Neural progenitor cell (in vitro differentiated cells): ENCODE data around the gene PRKCB. TPM values are rescaled to one million over a fixed set of nuclear protein-coding genes. Genes with fewer than 3 reads are reported as not detected.

Source experiments
- DNase-seq: peaks from one replicate; pipeline ENCODE4 v3.0.0-alpha.2; 2016; ENCODE audit warnings: low spot score
- H2AFZ ChIP-seq: fragments of 200-600 bp; sonication (generic); replicated peaks from 2 replicates; pipeline ENCODE4 v1.6.1; 2016; ENCODE audit warnings: antibody characterized with exemption
- H3F3A ChIP-seq: fragments of 200-600 bp; sonication (generic); 2 replicates; pipeline ENCODE4 v1.6.1; 2016; ENCODE audit warnings: antibody characterized with exemption, low read depth
- H3K27ac ChIP-seq: fragments of 200-600 bp; sonication (generic); 2 replicates; pipeline ENCODE4 v1.5.1; 2016; ENCODE audit warnings: mild to moderate bottlenecking
- H3K27me3 ChIP-seq: fragments of 200-600 bp; sonication (generic); 2 replicates; pipeline ENCODE4 v1.6.1; 2016; ENCODE audit warnings: mild to moderate bottlenecking, moderate library complexity
- H3K36me3 ChIP-seq: fragments of 200-600 bp; sonication (generic); 2 replicates; pipeline ENCODE4 v1.5.1; 2016
- H3K4me1 ChIP-seq: fragments of 200-600 bp; sonication (generic); 2 replicates; pipeline ENCODE4 v1.6.1; 2016; ENCODE audit warnings: mixed run types
- H3K4me2 ChIP-seq: fragments of 200-600 bp; sonication (generic); 2 replicates; pipeline ENCODE4 v1.6.1; 2016
- H3K4me3 ChIP-seq: fragments of 200-600 bp; sonication (generic); 2 replicates; pipeline ENCODE4 v1.5.1; 2016
- H3K79me2 ChIP-seq: fragments of 200-600 bp; sonication (generic); 2 replicates; pipeline ENCODE4 v1.6.1; 2016; ENCODE audit warnings: low read depth
- H3K9ac ChIP-seq: fragments of 200-600 bp; sonication (generic); 2 replicates; pipeline ENCODE4 v1.6.1; 2016
- H3K9me3 ChIP-seq: fragments of 200-600 bp; sonication (generic); 2 replicates; pipeline ENCODE4 v1.5.1; 2016; ENCODE audit warnings: low read depth
- H4K20me1 ChIP-seq: fragments of 200-600 bp; sonication (generic); 2 replicates; pipeline ENCODE4 v1.6.1; 2016; ENCODE audit warnings: low read depth
- H3K27ac Mint-ChIP-seq: 3 replicates; pipeline ENCODE4 v1.8.0; 2021; ENCODE audit warnings: mixed read lengths
- H3K27me3 Mint-ChIP-seq: 2 replicates; pipeline ENCODE4 v1.8.0; 2022; ENCODE audit warnings: low read depth, mild to moderate bottlenecking, inconsistent platforms, moderate library complexity, mixed read lengths; ENCODE audit not compliant: insufficient read depth
- H3K36me3 Mint-ChIP-seq: 3 replicates; pipeline ENCODE4 v1.8.0; 2021; ENCODE audit warnings: mixed read lengths
- H3K4me1 Mint-ChIP-seq: 3 replicates; pipeline ENCODE4 v1.8.0; 2021; ENCODE audit warnings: mixed read lengths
- H3K4me3 Mint-ChIP-seq: 3 replicates; pipeline ENCODE4 v1.8.0; 2021; ENCODE audit warnings: mild to moderate bottlenecking, moderate library complexity, mixed read lengths
- H3K9me3 Mint-ChIP-seq: 3 replicates; pipeline ENCODE4 v1.8.0; 2020; ENCODE audit warnings: mixed read lengths
- CTCF ChIP-seq: fragments of 200-600 bp; sonication (generic); IDR thresholded peaks from 2 replicates; pipeline ENCODE4 v1.5.1; 2017; ENCODE audit warnings: antibody characterized with exemption, mild to moderate bottlenecking
- EZH2 ChIP-seq: fragments of 200-600 bp; sonication (generic); IDR thresholded peaks from 2 replicates; pipeline ENCODE4 v1.6.1; 2017; ENCODE audit warnings: antibody characterized with exemption, mild to moderate bottlenecking, moderate library complexity
- EZH2phosphoT487 ChIP-seq: fragments of 200-600 bp; sonication (generic); IDR thresholded peaks from 2 replicates; pipeline ENCODE4 v1.6.1; 2017; ENCODE audit warnings: antibody characterized with exemption
- total RNA-seq: library from RNA; depleted of rRNA; stranded (reverse); fragments of >200 nt; gene quantifications from 2 replicates; pipeline ENCODE4 v1.2.3, GENCODE V29; 2015; ENCODE audit warnings: low replicate concordance

Gene PRKCB
- total RNA-seq, 1 donor from 2014 or later = 9.5 TPM

DNA sequence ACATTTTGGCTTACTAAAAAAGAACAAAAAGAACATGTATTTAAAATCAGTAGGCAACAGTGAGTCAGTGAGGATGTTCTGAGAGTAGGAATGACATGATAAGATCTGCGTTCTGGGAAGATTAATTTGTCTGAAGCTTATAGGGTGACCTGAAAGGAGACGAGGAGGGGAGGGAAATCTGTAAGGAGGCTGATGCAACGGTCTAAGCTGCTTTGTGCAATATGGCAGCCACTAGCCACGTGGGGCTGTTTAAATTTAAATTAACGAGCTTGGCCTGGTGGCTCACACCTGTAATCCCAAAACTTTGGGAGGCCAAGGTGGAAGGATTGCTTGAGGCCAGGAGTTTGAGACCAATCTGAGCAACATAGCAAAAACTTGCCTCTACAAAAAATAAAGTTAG is 238.8 kb downstream of the PRKCB start:
- no peak overlapping the region for H2AFZ ChIP-seq
- H4K20me1 ChIP-seq = no peaks in the 10 kb centered on the region
- H3K79me2 ChIP-seq = no peaks in the 10 kb centered on the region
- Mint-ChIP-seq H3K9me3 (no peaks in the 10 kb centered on the region), H3K36me3 (no peaks in the 10 kb centered on the region), H3K4me3 (no peak overlapping the region), H3K27me3 (peaks cover 11% of the 10 kb centered on the region), H3K4me1 (peaks cover 19% of the 10 kb centered on the region), H3K27ac (no peak overlapping the region)
- H3K4me2 ChIP-seq = no peak overlapping the region
- DNase-seq = no peak
- H3K27me3 ChIP-seq = no peaks in the 10 kb centered on the region
- no peaks in the 10 kb centered on the region for H3K9me3 ChIP-seq
- H3K36me3 ChIP-seq = no peaks in the 10 kb centered on the region
- H3K27ac ChIP-seq = no peak overlapping the region
- no peaks in the 10 kb centered on the region for H3F3A ChIP-seq
- TF ChIP-seq CTCF = no peak
- TF ChIP-seq EZH2phosphoT487 = no peak
- no peak for TF ChIP-seq EZH2
- no peak overlapping the region for H3K9ac ChIP-seq
- H3K4me3 ChIP-seq = no peak overlapping the region
- peaks cover 6% of the 10 kb centered on the region for H3K4me1 ChIP-seq

GRCh38 chr16:24075302-24075701 is 239.5 kb downstream of the PRKCB start:
- TF ChIP-seq EZH2 (no peak), CTCF (no peak), EZH2phosphoT487 (no peak)
- Histone ChIP-seq H3K4me3 (no peak overlapping the region), H3K9me3 (no peaks in the 10 kb centered on the region), H4K20me1 (no peaks in the 10 kb centered on the region), H3K4me2 (no peak overlapping the region), H2AFZ (no peak overlapping the region), H3K27me3 (no peaks in the 10 kb centered on the region), H3K36me3 (no peaks in the 10 kb centered on the region), H3K9ac (no peak overlapping the region), H3K79me2 (no peaks in the 10 kb centered on the region), H3K27ac (no peak overlapping the region), H3K4me1 (peaks cover 6% of the 10 kb centered on the region), H3F3A (no peaks in the 10 kb centered on the region)
- no peak for DNase-seq
- Mint-ChIP-seq H3K9me3 (no peaks in the 10 kb centered on the region), H3K27ac (no peak overlapping the region), H3K27me3 (peaks cover 7% of the 10 kb centered on the region), H3K4me3 (no peak overlapping the region), H3K36me3 (no peaks in the 10 kb centered on the region), H3K4me1 (peaks cover 19% of the 10 kb centered on the region)

DNA sequence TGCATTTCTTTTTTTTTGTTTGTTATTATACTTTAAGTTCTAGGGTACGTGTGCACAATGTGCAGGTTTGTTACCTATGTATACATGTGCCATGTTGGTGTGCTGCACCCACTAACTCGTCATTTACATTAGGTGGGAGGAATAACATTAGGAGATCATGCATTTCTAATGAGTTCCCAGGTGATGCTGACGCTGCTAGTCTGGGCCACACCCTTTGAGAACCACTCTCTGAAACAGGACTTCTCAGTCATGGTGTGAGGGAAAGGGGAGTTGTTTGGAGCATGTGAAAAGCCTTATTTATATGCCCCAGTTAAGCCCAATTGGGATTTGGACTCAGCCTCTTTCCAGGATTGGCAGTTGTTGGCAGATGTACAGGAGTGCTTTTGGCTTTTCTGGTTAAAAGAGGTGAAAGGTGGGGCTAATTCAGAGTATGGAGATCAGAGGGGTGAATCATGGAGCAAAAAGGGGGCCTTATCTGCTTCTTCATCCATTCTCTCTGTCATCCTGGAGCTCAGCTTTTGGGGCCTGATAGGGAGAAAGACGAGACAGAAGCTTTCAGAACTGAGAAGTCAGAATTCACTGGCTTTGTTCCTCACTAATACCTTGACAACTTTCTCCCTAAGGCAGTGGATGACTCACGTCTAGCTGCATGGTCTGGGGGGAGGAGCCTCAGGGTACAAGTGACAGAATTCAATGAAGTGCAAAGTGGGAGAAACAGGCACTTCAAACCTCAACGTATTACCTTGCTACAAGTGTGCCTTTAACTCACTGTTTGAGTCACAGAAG is 240.3 kb downstream of the PRKCB start:
- peaks cover 6% of the 10 kb centered on the region for H3K4me1 ChIP-seq
- H3K36me3 ChIP-seq = no peaks in the 10 kb centered on the region
- H3F3A ChIP-seq = no peaks in the 10 kb centered on the region
- H3K79me2 ChIP-seq = no peaks in the 10 kb centered on the region
- H3K9ac ChIP-seq = no peak overlapping the region
- H3K4me3 ChIP-seq = no peak overlapping the region
- no peaks in the 10 kb centered on the region for H3K36me3 Mint-ChIP-seq
- H2AFZ ChIP-seq = no peak overlapping the region
- no peaks in the 10 kb centered on the region for H3K9me3 ChIP-seq
- H3K27ac ChIP-seq = no peak overlapping the region
- no peak overlapping the region for H3K27ac Mint-ChIP-seq
- H3K4me2 ChIP-seq = no peak overlapping the region
- peak; percentile 13 for DNase-seq
- H3K4me3 Mint-ChIP-seq = no peak overlapping the region
- H3K27me3 Mint-ChIP-seq = peaks cover 7% of the 10 kb centered on the region
- H3K9me3 Mint-ChIP-seq = no peaks in the 10 kb centered on the region
- TF ChIP-seq CTCF (no peak), EZH2phosphoT487 (no peak), EZH2 (no peak)
- H3K4me1 Mint-ChIP-seq = peaks cover 19% of the 10 kb centered on the region
- no peaks in the 10 kb centered on the region for H3K27me3 ChIP-seq
- no peaks in the 10 kb centered on the region for H4K20me1 ChIP-seq
